OCI-LY1 (cell line): ENCODE measurements around the gene BACH2.

Experiments
- H2AFZ ChIP-seq: fragments of 200-600 bp; sonication (generic), shearing (Covaris generic); 2 replicates; pipeline ENCODE4 v1.6.0; 2014; ENCODE audit warnings: antibody characterized with exemption, mild to moderate bottlenecking, low read length
- H3F3A ChIP-seq: fragments of 200-600 bp; sonication (generic), shearing (Covaris generic); 2 replicates; pipeline ENCODE4 v1.6.0; 2014; ENCODE audit warnings: mild to moderate bottlenecking, antibody characterized with exemption, low read length, moderate library complexity; ENCODE audit not compliant: insufficient read depth
- H3K27ac ChIP-seq: fragments of 200-600 bp; sonication (generic); 2 replicates; pipeline ENCODE4 v1.5.1; 2014; ENCODE audit warnings: low read length, mixed run types, mild to moderate bottlenecking, low read depth; ENCODE audit not compliant: poor library complexity, severe bottlenecking
- H3K27me3 ChIP-seq: fragments of 200-600 bp; sonication (generic); 2 replicates; pipeline ENCODE4 v1.6.0; 2014; ENCODE audit warnings: antibody characterized with exemption, mild to moderate bottlenecking, low read length, moderate library complexity; ENCODE audit not compliant: insufficient read depth
- H3K36me3 ChIP-seq: fragments of 200-600 bp; sonication (generic); 2 replicates; pipeline ENCODE4 v1.6.1; 2014; ENCODE audit warnings: mild to moderate bottlenecking, antibody characterized with exemption, low read length, moderate library complexity, mixed read lengths; ENCODE audit not compliant: insufficient read depth
- H3K4me1 ChIP-seq: fragments of 200-600 bp; sonication (generic); 2 replicates; pipeline ENCODE4 v1.5.1; 2014; ENCODE audit warnings: mild to moderate bottlenecking, low read length, moderate library complexity; ENCODE audit not compliant: insufficient read depth, severe bottlenecking
- H3K4me2 ChIP-seq: fragments of 200-600 bp; sonication (generic), shearing (Covaris generic); 2 replicates; pipeline ENCODE4 v1.6.1; 2014; ENCODE audit warnings: low read length
- H3K4me3 ChIP-seq: fragments of 200-600 bp; sonication (generic); 2 replicates; pipeline ENCODE4 v1.5.1; 2014; ENCODE audit warnings: low read length, low read depth, mild to moderate bottlenecking, mixed read lengths; ENCODE audit not compliant: poor library complexity, severe bottlenecking
- H3K79me2 ChIP-seq: fragments of 200-600 bp; shearing (Covaris generic); 2 replicates; pipeline ENCODE4 v1.6.1; 2016; ENCODE audit warnings: mixed run types, low read length, mixed read lengths; ENCODE audit not compliant: insufficient read depth
- H3K9ac ChIP-seq: fragments of 200-600 bp; sonication (generic), shearing (Covaris generic); 2 replicates; pipeline ENCODE4 v1.6.1; 2014; ENCODE audit warnings: mild to moderate bottlenecking, low read length, mixed read lengths
- H3K9me2 ChIP-seq: fragments of 200-600 bp; sonication (generic), shearing (Covaris generic); 2 replicates; pipeline ENCODE4 v1.6.1; 2014; ENCODE audit warnings: low read depth, mild to moderate bottlenecking, low read length, mixed read lengths
- H3K9me3 ChIP-seq: fragments of 200-600 bp; shearing (Covaris generic); 2 replicates; pipeline ENCODE4 v1.6.1; 2014; ENCODE audit warnings: low read length, mixed read lengths
- H4K20me1 ChIP-seq: fragments of 200-600 bp; sonication (generic), shearing (Covaris generic); 2 replicates; pipeline ENCODE4 v1.6.0; 2016; ENCODE audit warnings: mild to moderate bottlenecking, low read length; ENCODE audit not compliant: insufficient read depth
- CTCF ChIP-seq: fragments of 200-600 bp; sonication (generic), shearing (Covaris generic); IDR thresholded peaks from 2 replicates; pipeline ENCODE4 v1.5.1; 2017; ENCODE audit warnings: mild to moderate bottlenecking, antibody characterized with exemption, low read length, moderate library complexity, mixed read lengths
- EZH2 ChIP-seq: fragments of 200-600 bp; sonication (generic), shearing (Covaris generic); IDR thresholded peaks from 2 replicates; pipeline ENCODE4 v1.8.0; 2017; ENCODE audit warnings: borderline replicate concordance, mixed run types, mild to moderate bottlenecking, antibody characterized with exemption, low read length, moderate library complexity, mixed read lengths

BACH2 gene

DNA sequence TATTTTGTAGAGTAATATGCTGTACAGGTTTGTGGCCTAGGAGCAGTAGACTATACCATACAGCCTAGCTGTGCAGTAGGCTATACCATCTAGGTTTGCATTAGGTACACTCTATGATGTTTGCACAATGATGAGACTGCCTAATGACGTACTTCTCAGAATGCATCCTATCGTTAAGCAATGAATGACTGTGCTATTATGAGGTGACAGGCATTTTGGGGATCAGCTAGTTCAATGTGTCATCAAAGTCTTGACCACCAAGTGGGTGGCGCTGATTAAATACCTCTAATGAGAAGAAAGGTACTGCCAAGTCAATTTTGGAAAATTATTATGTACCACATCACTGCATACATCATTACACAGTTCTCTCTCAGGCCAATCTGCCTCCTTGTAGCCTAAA is 190.2 kb downstream of the BACH2 start:
- H3K9me3 ChIP-seq = no peaks in the 10 kb centered on the region
- peaks cover 16% of the 10 kb centered on the region for H3K4me1 ChIP-seq
- TF ChIP-seq EZH2 = no peak
- TF ChIP-seq CTCF = no peak
- no peak overlapping the region for H3K9ac ChIP-seq
- H2AFZ ChIP-seq = no peak overlapping the region
- no peaks in the 10 kb centered on the region for H3F3A ChIP-seq
- peaks cover 84% of the 10 kb centered on the region for H3K36me3 ChIP-seq
- no peaks in the 10 kb centered on the region for H3K9me2 ChIP-seq
- no peak overlapping the region for H3K4me3 ChIP-seq
- no peak overlapping the region for H3K27ac ChIP-seq
- no peaks in the 10 kb centered on the region for H3K27me3 ChIP-seq
- H3K4me2 ChIP-seq = no peak overlapping the region
- H4K20me1 ChIP-seq = no peaks in the 10 kb centered on the region
- peaks cover 69% of the 10 kb centered on the region for H3K79me2 ChIP-seq

- Histone ChIP-seq H3K9me2 (no peaks in the 10 kb centered on the region), H3K27ac (peak overlapping the region; percentile 2), H3F3A (no peaks in the 10 kb centered on the region), H3K27me3 (no peaks in the 10 kb centered on the region), H2AFZ (no peak overlapping the region), H3K9me3 (no peaks in the 10 kb centered on the region), H3K36me3 (peaks cover 84% of the 10 kb centered on the region), H3K79me2 (peaks cover 69% of the 10 kb centered on the region), H3K4me3 (no peak overlapping the region), H3K4me1 (peaks cover 16% of the 10 kb centered on the region), H4K20me1 (no peaks in the 10 kb centered on the region), H3K9ac (no peak overlapping the region), H3K4me2 (no peak overlapping the region)
- TF ChIP-seq CTCF (no peak), EZH2 (no peak)
These were observed 191.0 kb downstream of the BACH2 start for GRCh38 chr6:90105506-90106170.

GRCh38 chr6:90103056-90103800 is 193.4 kb downstream of the BACH2 start:
- Histone ChIP-seq H4K20me1 (no peaks in the 10 kb centered on the region), H3K36me3 (peaks cover 79% of the 10 kb centered on the region), H3K4me3 (no peak overlapping the region), H3K4me1 (peaks cover 30% of the 10 kb centered on the region), H2AFZ (no peak overlapping the region), H3K27me3 (no peaks in the 10 kb centered on the region), H3K9ac (no peak overlapping the region), H3K27ac (no peak overlapping the region), H3K79me2 (peaks cover 63% of the 10 kb centered on the region), H3K9me2 (no peaks in the 10 kb centered on the region), H3K9me3 (no peaks in the 10 kb centered on the region), H3K4me2 (no peak overlapping the region), H3F3A (no peaks in the 10 kb centered on the region)
- no peak for TF ChIP-seq CTCF
- TF ChIP-seq EZH2 = no peak
